K562 (cell line): ENCODE results near the gene SLC35G4. TPM values are rescaled to one million over a fixed set of nuclear protein-coding genes. Genes with fewer than 3 reads are reported as not detected.

Source experiments
- ATAC-seq: fragments of 200-7000 bp; cut with Tn5 transposase; 3 replicates; pipeline ENCODE4 v1.9.1; 2020; ENCODE audit warnings: moderate library complexity
- BruUV-seq: library from RNA; stranded (reverse); fragments of 400-500 nt; replicated peaks from 2 replicates; lab custom pipeline; 2021; lab: Mats Ljungman, UMichigan
- CTCF ChIA-PET: fragments of 300-600 bp; formaldehyde crosslinking; extraction: SDS; loops from one replicate; lab custom pipeline; 2021; ENCODE audit warnings: low intra/inter-chr PET ratio; lab: Yijun Ruan, JAX
- POLR2A ChIA-PET: fragments of 300-600, 350-650 bp; sonication (Branson Sonifier 250); formaldehyde crosslinking; extraction: SDS; loops from one replicate; lab custom pipeline; 2021; ENCODE audit warnings: antibody characterized with exemption, inconsistent platforms; lab: Yijun Ruan, JAX
- DNase-seq, 4 experiments: peaks; one replicate each; pipeline versions ENCODE4 v3.0.0 to v3.0.0-alpha.2; 2011 to 2018; ENCODE audit warnings: low spot score in 3 of 4, mixed read lengths in 3 of 4; ENCODE audit errors: extremely low read depth in 1 of 4
- FAIRE-seq: peaks from 2 replicates; lab custom pipeline; 2011; peaks lifted over from hg19 to GRCh38; lab: Jason Lieb, UNC
- H2AFZ ChIP-seq: 2 replicates; pipeline ENCODE4 v1.6.0; 2011; ENCODE audit warnings: low read depth, low read length, control low read depth, inconsistent platforms
- H3K27ac ChIP-seq: fragments of 200-600 bp; 3 replicates; pipeline ENCODE4 v1.8.0; 2011; ENCODE audit warnings: low read depth, mild to moderate bottlenecking, control low read depth, inconsistent platforms, low read length, moderate library complexity, mixed read lengths; ENCODE audit errors: extremely low read depth
- H3K27me3 ChIP-seq, 2 experiments: fragments of 300-600 bp in 1 of 2; 2 replicates in 1 of 2; 3 replicates in 1 of 2; pipeline versions ENCODE4 v1.6.0 to v1.8.0; 2011; ENCODE audit warnings: inconsistent platforms in 2 of 2, low read length in 2 of 2, mild to moderate bottlenecking in 1 of 2, mixed read lengths in 1 of 2, moderate library complexity in 1 of 2; ENCODE audit not compliant: control insufficient read depth in 2 of 2, insufficient read depth in 2 of 2
- H3K36me3 ChIP-seq: fragments of 300-600 bp; 3 replicates; pipeline ENCODE4 v1.8.0; 2011; ENCODE audit warnings: mild to moderate bottlenecking, low read length, inconsistent platforms; ENCODE audit not compliant: control insufficient read depth, insufficient read depth
- H3K4me1 ChIP-seq, 2 experiments: fragments of 200-600 bp in 1 of 2; replicated peaks in 1 of 2; 2 replicates in 1 of 2; 3 replicates in 1 of 2; pipeline versions ENCODE4 v1.5.1 to v1.8.0; 2011; ENCODE audit warnings: inconsistent platforms in 2 of 2, low read length in 2 of 2, mild to moderate bottlenecking in 1 of 2, mixed read lengths in 1 of 2, moderate library complexity in 1 of 2; ENCODE audit not compliant: control insufficient read depth in 2 of 2, insufficient read depth in 2 of 2
- H3K4me2 ChIP-seq: 2 replicates; pipeline ENCODE4 v1.6.1; 2011; ENCODE audit warnings: low read length, control low read depth, inconsistent platforms, mixed read lengths; ENCODE audit not compliant: insufficient read depth
- H3K4me3 ChIP-seq: fragments of 200-600 bp; sonication (generic), shearing (Covaris generic); 2 replicates; pipeline ENCODE4 v1.5.1; 2016; ENCODE audit warnings: control low read depth, inconsistent platforms
- H3K79me2 ChIP-seq: fragments of 200-600 bp; 3 replicates; pipeline ENCODE4 v1.8.0; 2011; ENCODE audit warnings: low read length, inconsistent platforms; ENCODE audit not compliant: control insufficient read depth, insufficient read depth
- H3K9ac ChIP-seq, 2 experiments: 2 replicates each; pipeline versions ENCODE4 v1.6.0 to v1.6.1; 2011; ENCODE audit warnings: low read depth in 2 of 2, low read length in 2 of 2, control low read depth in 1 of 2, inconsistent platforms in 1 of 2, mild to moderate bottlenecking in 1 of 2, mixed read lengths in 1 of 2; ENCODE audit not compliant: insufficient read depth in 1 of 2
- H3K9me1 ChIP-seq: one replicate; pipeline ENCODE4 v1.6.0; 2011; ENCODE audit warnings: inconsistent platforms, mild to moderate bottlenecking, low read length, moderate library complexity; ENCODE audit not compliant: control insufficient read depth, insufficient read depth
- H3K9me3 ChIP-seq: replicated peaks from 2 replicates; pipeline ENCODE4 v1.5.1; 2011; ENCODE audit warnings: low read depth, low read length, inconsistent platforms; ENCODE audit not compliant: control insufficient read depth, insufficient read depth
- H4K20me1 ChIP-seq: replicated peaks from 2 replicates; pipeline ENCODE4 v1.6.1; 2011; ENCODE audit warnings: low read length, inconsistent platforms, mixed read lengths; ENCODE audit not compliant: control insufficient read depth, insufficient read depth
- HEY1 ChIP-seq: fragments of 250-450 bp; sonication (Bioruptor Pico); IDR thresholded peaks from 2 replicates; pipeline ENCODE4 v1.5.0; 2020; ENCODE audit warnings: mild to moderate bottlenecking, moderate library complexity, borderline replicate concordance
- PYGO2 ChIP-seq: fragments of 450-650 bp; IDR thresholded peaks from 2 replicates; pipeline ENCODE4 v1.6.1; 2016; ENCODE audit warnings: mild to moderate bottlenecking, missing genetic modification characterization, moderate library complexity, missing compliant biosample characterization
- THRAP3 ChIP-seq: fragments of 450-650 bp; IDR thresholded peaks from 2 replicates; pipeline ENCODE4 v1.6.1; 2016; ENCODE audit warnings: mild to moderate bottlenecking, inconsistent platforms, borderline replicate concordance
- XRCC4 ChIP-seq: IDR thresholded peaks from one replicate; pipeline ENCODE4 v1.6.1; 2011; ENCODE audit not compliant: insufficient read depth, insufficient read length; ENCODE audit errors: extremely low read depth
- ZBTB17 ChIP-seq: fragments of 450-650 bp; formaldehyde crosslinking; IDR thresholded peaks from 2 replicates; pipeline ENCODE4 v1.4.0; 2020; ENCODE audit warnings: mild to moderate bottlenecking
- ZNF23 ChIP-seq: fragments of 250-450 bp; sonication (Bioruptor Pico); IDR thresholded peaks from 2 replicates; pipeline ENCODE4 v1.4.0; 2020; ENCODE audit warnings: mild to moderate bottlenecking
- ZNF785 ChIP-seq: fragments of 250-450 bp; sonication (Bioruptor Pico); IDR thresholded peaks from 2 replicates; pipeline ENCODE4 v1.4.0; 2020; ENCODE audit warnings: mild to moderate bottlenecking
- WGBS: fragments of 100-300 bp; shearing (Covaris generic); methylation state at CpG from one replicate; pipeline ENCODE4 v1.1.6; 2016; ENCODE audit warnings: low coverage, mixed read lengths; ENCODE audit not compliant: insufficient coverage; ENCODE audit errors: missing lambda C conversion rate; 5-methylcytosine and 5-hydroxymethylcytosine counted together
- in situ Hi-C: fragments of 300-500 bp; cut with MboI; formaldehyde crosslinking; loops from 4 replicates; pipeline ENCODE4 v1.15.0; 2018; ENCODE audit warnings: inconsistent platforms, mixed read lengths
- intact Hi-C: fragments of 100-400 bp; cut with micrococcal nuclease; formaldehyde crosslinking; loops from 2 replicates; pipeline ENCODE4 v1.14.2; 2022
- polyA plus RNA-seq, 8 experiments: library from polyadenylated mRNA; depleted of rRNA in 4 of 8; stranded (reverse) in 5 of 8; unstranded in 3 of 8; fragments of >200 nt; fragmentation: Nextera tagmentation in 2 of 8; fragmentation: Illumina TruSeq in 1 of 8; extraction: Ambion mirVana in 2 of 8; extraction: Trizol in 1 of 8; gene quantifications; 2 replicates each; pipeline versions ENCODE4 v1.2.1 to v1.2.3, GENCODE V29; 2011 to 2014; ENCODE audit warnings: inconsistent platforms in 1 of 8, missing spikeins in 1 of 8
- total RNA-seq, 7 experiments: library from RNA; depleted of rRNA in 6 of 7; stranded (reverse); fragments of >200 nt in 6 of 7; fragmentation: Illumina TruSeq in 2 of 7; extraction: Trizol in 2 of 7; gene quantifications; 2 replicates each; pipeline versions ENCODE4 v1.2.1 to v1.2.3, GENCODE V29; 2011 to 2021; ENCODE audit warnings: low replicate concordance in 1 of 7
- TF ChIP-seq, protein P1 (sequence below): fragments of 250-450 bp; sonication (Bioruptor Pico); IDR thresholded peaks from 2 replicates; pipeline ENCODE4 v1.4.0; 2020; ENCODE audit warnings: borderline replicate concordance

SLC35G4 gene
- total and polyA plus RNA-seq, 9 of the 15 experiments (the other 6 are each of a cell fraction or from before 2014, with no cell fraction given), result not detected

DNA sequence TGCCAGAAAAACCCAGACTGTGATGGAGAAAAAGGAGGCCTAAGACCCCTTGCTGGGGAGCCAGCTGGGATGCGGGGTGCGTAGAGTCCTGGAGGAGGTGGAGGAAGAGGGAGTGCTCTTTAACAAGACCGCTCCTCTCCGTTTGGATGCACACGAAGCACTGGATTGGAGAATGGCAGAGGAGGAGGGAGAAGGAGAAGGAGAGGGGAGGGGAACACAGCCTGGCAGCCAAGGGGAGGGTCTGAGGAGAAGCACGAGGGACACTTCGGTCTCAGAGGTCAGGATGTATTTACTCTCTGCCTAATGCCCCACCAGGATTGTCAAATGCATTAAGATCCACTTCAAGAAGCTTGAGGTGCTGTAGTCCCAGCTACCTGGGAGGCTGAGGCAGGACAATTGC is 42.0 kb upstream of the SLC35G4 start:
- Histone ChIP-seq H3K9ac (no peak overlapping the region), H3K79me2 (no peaks in the 10 kb centered on the region), H3K9me3 (no peaks in the 10 kb centered on the region), H3K36me3 (no peaks in the 10 kb centered on the region), H4K20me1 (no peaks in the 10 kb centered on the region), H3K4me2 (no peak overlapping the region), H3K27ac (no peak overlapping the region), H3K27me3 (peaks cover 4 to 21% of the 10 kb centered on the region in 2 experiments; a peak in 4 of 5 replicates), H3K4me3 (no peak overlapping the region), H3K4me1 (no peaks in the 10 kb centered on the region), H2AFZ (no peak overlapping the region), H3K9me1 (no peaks in the 10 kb centered on the region)
- DNase-seq (no peak), FAIRE-seq (no peak), ATAC-seq (no peak)
- 0% methylated on average over 7 of the region's 7 CpGs for WGBS
- ChIA-PET CTCF (no interaction called here), POLR2A (no interaction called here)
- no TSS peak for BruUV-seq
- TF ChIP-seq PYGO2 (tag), result no peak
- no peak for TF ChIP-seq ZNF23
- TF ChIP-seq XRCC4, result no peak
- no peak for TF ChIP-seq HEY1
- no peak for TF ChIP-seq THRAP3
- TF ChIP-seq ZNF785 (CRISPR knock-in tag), result no peak
- no peak for TF ChIP-seq ZBTB17
- TF ChIP-seq, protein P1, sequence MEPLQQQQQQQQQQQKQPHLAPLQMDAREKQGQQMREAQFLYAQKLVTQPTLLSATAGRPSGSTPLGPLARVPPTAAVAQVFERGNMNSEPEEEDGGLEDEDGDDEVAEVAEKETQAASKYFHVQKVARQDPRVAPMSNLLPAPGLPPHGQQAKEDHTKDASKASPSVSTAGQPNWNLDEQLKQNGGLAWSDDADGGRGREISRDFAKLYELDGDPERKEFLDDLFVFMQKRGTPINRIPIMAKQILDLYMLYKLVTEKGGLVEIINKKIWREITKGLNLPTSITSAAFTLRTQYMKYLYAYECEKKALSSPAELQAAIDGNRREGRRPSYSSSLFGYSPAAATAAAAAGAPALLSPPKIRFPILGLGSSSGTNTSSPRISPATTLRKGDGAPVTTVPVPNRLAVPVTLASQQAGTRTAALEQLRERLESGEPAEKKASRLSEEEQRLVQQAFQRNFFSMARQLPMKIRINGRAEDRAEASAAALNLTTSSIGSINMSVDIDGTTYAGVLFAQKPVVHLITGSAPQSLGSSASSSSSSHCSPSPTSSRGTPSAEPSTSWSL (CRISPR knock-in tag), result no peak
- in situ Hi-C loops (loop anchor here (25.0 kb wide), 1 partner anchor 1005 kb away; no protein-coding TSS in a partner anchor), intact Hi-C loops (no loop called here)
